ENCODE measurements around the gene DCHS1. TPM values are rescaled to one million over a fixed set of nuclear protein-coding genes. Genes with fewer than 3 reads are reported as not detected.

Gene DCHS1
- total and polyA plus RNA-seq, 2 of the 13 experiments (the other 11 are each of a cell fraction or from before 2014, with no cell fraction given): under 0.01 to 0.03 TPM

DNA sequence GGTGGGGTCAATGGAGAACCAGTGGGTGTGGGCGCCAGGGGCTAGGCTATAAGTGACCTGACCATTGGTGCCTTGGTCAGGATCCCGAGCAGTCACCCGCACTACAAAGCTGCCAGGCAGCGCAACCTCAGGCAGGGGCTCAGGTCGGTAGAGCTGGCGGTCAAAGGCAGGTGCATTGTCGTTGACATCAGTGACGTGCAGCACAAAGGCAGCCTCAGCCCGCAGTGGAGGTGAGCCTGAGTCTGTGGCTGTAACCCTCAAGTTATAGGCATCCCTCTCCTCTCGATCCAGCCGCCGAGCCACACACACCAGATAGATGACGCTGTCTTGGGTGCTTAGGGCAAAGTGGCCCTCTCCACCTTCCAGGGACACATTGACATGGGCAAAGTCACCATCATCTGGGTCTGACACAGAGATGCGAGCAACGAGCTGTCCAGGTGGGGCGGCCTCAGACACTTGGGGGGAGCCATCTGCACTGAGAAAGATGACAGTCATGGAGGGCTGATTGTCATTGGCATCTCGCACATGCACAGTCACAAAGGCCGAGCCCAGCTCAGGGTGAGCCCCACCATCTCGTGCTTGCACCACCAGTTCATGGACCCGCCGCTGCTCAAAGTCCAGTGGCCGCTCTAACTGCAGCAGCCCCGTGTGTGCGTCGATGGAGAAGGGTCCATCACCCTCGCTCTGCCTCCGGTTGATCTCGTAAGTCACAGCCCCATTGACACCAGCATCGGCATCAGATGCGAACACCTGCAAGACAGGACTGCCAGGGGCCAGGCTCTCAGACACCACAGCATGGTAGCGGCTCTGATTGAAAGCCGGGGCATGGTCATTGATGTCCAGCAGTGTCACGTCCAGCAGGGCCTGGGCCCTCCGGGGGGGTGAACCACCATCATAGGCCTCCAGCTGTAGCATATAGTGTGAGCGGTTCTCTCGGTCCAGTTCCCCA lies 15.3 kb downstream of the DCHS1 start:
- Histone ChIP-seq H3K4me3 (replicated peaks in 1 of 3; ENCODE audit: insufficient read depth in 1 of 3, low read depth in 2 of 3, low read length in 3 of 3) (no peak overlapping the region), H3K36me3 (replicated peaks in 1 of 2; ENCODE audit: control insufficient read depth in 1 of 2, insufficient read depth in 2 of 2, low read length in 2 of 2) (no peaks in the 10 kb centered on the region), H3K9ac (ENCODE audit: insufficient read depth, low read depth, low read length) (no peak overlapping the region), H3K9me3 (ENCODE audit: low read length) (no peaks in the 10 kb centered on the region), H3K79me2 (ENCODE audit: insufficient read depth, low read length) (no peaks in the 10 kb centered on the region), H3K27me3 (ENCODE audit: control insufficient read depth in 1 of 2, insufficient read depth in 2 of 2, low read length in 2 of 2) (peaks cover 3 to 62% of the 10 kb centered on the region in 2 experiments; a peak in 3 of 5 replicates), H3K4me2 (ENCODE audit: low read depth, low read length) (no peak overlapping the region), H4K20me1 (ENCODE audit: insufficient read depth, low read length) (no peaks in the 10 kb centered on the region), H2AFZ (ENCODE audit: low read length) (no peak overlapping the region), H3K27ac (ENCODE audit: extremely low read length, insufficient read depth, low read length) (no peak overlapping the region), H3K4me1 (ENCODE audit: insufficient read depth, low read length) (peaks cover 38% of the 10 kb centered on the region)
- ChIA-PET POLR2A (no interaction called here), CTCF (ENCODE audit: low intra/inter-chr PET ratio, low total read pairs) (no interaction called here)
- peak; percentile 33 for ATAC-seq
- 36% methylated on average over 5 of the region's 36 CpGs for WGBS (ENCODE audit: low lambda C conversion rate)
- intact Hi-C loops (cut with micrococcal nuclease; ENCODE audit: unreplicated experiment) (no loop called here), in situ Hi-C loops (cut with HindIII; ENCODE audit: extremely low pct_ligation_motif_present, low pct_unique_long_range_greater_than_20kb) (no loop called here)
- DNase-seq (ENCODE audit: low spot score): no peak
- no TSS peak for BruUV-seq (replicated peaks)
- FAIRE-seq: no peak
- TF ChIP-seq IRF2 (CRISPR knock-in tag; IDR thresholded peaks at IDR 0.05): no peak
- TF ChIP-seq NR2C2 (CRISPR knock-in tag; IDR thresholded peaks at IDR 0.05; ENCODE audit: borderline replicate concordance): no peak
- TF ChIP-seq ZNF549 (CRISPR knock-in tag; IDR thresholded peaks at IDR 0.05): 0 out of 2 replicates have a peak, but pooled peaks have one; percentile 75
- TF ChIP-seq, protein P1, sequence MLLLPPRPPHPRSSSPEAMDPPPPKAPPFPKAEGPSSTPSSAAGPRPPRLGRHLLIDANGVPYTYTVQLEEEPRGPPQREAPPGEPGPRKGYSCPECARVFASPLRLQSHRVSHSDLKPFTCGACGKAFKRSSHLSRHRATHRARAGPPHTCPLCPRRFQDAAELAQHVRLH (CRISPR knock-in tag; IDR thresholded peaks at IDR 0.05; ENCODE audit: borderline replicate concordance, low read depth): no peak
- TF ChIP-seq, protein P2, sequence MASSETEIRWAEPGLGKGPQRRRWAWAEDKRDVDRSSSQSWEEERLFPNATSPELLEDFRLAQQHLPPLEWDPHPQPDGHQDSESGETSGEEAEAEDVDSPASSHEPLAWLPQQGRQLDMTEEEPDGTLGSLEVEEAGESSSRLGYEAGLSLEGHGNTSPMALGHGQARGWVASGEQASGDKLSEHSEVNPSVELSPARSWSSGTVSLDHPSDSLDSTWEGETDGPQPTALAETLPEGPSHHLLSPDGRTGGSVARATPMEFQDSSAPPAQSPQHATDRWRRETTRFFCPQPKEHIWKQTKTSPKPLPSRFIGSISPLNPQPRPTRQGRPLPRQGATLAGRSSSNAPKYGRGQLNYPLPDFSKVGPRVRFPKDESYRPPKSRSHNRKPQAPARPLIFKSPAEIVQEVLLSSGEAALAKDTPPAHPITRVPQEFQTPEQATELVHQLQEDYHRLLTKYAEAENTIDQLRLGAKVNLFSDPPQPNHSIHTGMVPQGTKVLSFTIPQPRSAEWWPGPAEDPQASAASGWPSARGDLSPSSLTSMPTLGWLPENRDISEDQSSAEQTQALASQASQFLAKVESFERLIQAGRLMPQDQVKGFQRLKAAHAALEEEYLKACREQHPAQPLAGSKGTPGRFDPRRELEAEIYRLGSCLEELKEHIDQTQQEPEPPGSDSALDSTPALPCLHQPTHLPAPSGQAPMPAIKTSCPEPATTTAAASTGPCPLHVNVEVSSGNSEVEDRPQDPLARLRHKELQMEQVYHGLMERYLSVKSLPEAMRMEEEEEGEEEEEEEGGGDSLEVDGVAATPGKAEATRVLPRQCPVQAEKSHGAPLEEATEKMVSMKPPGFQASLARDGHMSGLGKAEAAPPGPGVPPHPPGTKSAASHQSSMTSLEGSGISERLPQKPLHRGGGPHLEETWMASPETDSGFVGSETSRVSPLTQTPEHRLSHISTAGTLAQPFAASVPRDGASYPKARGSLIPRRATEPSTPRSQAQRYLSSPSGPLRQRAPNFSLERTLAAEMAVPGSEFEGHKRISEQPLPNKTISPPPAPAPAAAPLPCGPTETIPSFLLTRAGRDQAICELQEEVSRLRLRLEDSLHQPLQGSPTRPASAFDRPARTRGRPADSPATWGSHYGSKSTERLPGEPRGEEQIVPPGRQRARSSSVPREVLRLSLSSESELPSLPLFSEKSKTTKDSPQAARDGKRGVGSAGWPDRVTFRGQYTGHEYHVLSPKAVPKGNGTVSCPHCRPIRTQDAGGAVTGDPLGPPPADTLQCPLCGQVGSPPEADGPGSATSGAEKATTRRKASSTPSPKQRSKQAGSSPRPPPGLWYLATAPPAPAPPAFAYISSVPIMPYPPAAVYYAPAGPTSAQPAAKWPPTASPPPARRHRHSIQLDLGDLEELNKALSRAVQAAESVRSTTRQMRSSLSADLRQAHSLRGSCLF (CRISPR knock-in tag; IDR thresholded peaks at IDR 0.05; ENCODE audit: borderline replicate concordance): no peak
- no peak for TF ChIP-seq AGO2 (optimal IDR thresholded peaks at IDR 0.05; ENCODE audit: low read depth, low read length)
- peak; percentile 34; the same call in 1 of the 2 replicates for TF ChIP-seq BHLHE40 (IDR thresholded peaks at IDR 0.05; ENCODE audit: low read length)
- TF ChIP-seq, protein P3, sequence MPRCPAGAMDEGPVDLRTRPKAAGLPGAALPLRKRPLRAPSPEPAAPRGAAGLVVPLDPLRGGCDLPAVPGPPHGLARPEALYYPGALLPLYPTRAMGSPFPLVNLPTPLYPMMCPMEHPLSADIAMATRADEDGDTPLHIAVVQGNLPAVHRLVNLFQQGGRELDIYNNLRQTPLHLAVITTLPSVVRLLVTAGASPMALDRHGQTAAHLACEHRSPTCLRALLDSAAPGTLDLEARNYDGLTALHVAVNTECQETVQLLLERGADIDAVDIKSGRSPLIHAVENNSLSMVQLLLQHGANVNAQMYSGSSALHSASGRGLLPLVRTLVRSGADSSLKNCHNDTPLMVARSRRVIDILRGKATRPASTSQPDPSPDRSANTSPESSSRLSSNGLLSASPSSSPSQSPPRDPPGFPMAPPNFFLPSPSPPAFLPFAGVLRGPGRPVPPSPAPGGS (CRISPR knock-in tag; IDR thresholded peaks at IDR 0.05): no peak
- no peak for TF ChIP-seq GPN1 (CRISPR knock-in tag; IDR thresholded peaks at IDR 0.05; ENCODE audit: borderline replicate concordance)
- TF ChIP-seq, protein P4, sequence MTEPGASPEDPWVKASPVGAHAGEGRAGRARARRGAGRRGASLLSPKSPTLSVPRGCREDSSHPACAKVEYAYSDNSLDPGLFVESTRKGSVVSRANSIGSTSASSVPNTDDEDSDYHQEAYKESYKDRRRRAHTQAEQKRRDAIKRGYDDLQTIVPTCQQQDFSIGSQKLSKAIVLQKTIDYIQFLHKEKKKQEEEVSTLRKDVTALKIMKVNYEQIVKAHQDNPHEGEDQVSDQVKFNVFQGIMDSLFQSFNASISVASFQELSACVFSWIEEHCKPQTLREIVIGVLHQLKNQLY (CRISPR knock-in tag; IDR thresholded peaks at IDR 0.05): no peak
- TF ChIP-seq BRD4 (CRISPR knock-in tag; IDR thresholded peaks at IDR 0.05): no peak
- TF ChIP-seq ZNF326 (CRISPR knock-in tag; IDR thresholded peaks at IDR 0.05; ENCODE audit: borderline replicate concordance): no peak
- no peak for TF ChIP-seq DNMT1 (CRISPR knock-in tag; IDR thresholded peaks at IDR 0.05)
- TF ChIP-seq, protein P5, sequence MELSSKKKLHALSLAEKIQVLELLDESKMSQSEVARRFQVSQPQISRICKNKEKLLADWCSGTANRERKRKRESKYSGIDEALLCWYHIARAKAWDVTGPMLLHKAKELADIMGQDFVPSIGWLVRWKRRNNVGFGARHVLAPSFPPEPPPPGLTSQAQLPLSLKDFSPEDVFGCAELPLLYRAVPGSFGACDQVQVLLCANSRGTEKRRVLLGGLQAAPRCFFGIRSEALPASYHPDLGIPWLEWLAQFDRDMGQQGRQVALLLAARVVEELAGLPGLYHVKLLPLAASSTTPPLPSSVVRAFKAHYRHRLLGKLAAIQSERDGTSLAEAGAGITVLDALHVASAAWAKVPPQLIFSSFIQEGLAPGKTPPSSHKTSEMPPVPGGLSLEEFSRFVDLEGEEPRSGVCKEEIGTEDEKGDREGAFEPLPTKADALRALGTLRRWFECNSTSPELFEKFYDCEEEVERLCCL (CRISPR knock-in tag; IDR thresholded peaks at IDR 0.05; ENCODE audit: borderline replicate concordance): no peak
